Stimulated activated CD8-positive, alpha-beta memory T cell treated with anti-CD3 and anti-CD28 coated beads, Interleukin-15, amount 100 ng/mL, for 4 hours (primary cell): ENCODE data around the gene LSMEM2.
"Not testable (repeated sequence)": the region's sequence is repeated elsewhere in the genome, so short reads cannot be mapped to it uniquely, and the experiment has no call there.

Source experiments
- DNase-seq, 2 donors: peaks; one replicate each; pipeline ENCODE4 v3.0.0-alpha.2; 2020; ENCODE audit warnings: low read depth in 2 of 2

The LSMEM2 gene

DNA sequence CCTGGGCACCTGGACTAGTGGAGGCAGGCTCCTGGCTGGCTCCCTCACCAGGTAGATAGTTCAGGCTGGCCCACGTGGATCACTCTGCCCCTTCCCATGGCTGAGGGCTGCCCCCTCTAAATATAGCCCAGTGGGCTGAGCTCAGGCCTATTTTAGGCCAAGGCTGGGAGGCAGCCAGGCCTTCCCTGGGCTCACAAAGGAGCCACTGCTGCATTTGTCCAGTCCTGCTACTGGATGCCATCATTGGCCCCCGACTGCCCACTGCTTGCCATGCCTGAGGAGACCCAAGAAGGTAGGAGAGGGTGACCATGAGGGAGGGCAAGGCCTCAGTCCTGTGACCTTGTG lies at the start of gene LSMEM2:
TSS of gene LSMEM2 (plus strand) at position 208 of the 345 bp plus-strand sequence. CDS start at position 235, 27 bp downstream.
- DNase-seq = no peak

DNA sequence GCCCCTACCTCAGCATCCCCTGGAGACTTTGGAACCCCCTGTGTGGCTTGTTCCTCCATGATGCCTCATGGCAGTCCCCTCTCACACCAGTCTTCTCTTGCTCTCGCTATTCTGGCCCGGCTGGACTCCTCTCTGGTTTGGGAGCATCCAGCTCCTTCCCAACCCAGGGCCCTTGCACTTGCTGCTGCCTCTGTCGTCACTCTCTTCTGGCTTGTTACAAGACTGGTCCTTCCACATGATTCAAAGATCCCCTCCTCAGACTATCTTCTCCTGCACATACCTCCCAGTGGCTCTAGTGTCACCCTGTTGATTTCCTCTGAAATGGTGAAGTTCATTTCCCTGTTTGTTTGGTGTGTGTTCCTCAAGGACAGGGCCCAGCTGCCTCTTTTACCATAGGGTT lies 49.4 kb upstream of the LSMEM2 start:
- DNase-seq = no peak

DNA sequence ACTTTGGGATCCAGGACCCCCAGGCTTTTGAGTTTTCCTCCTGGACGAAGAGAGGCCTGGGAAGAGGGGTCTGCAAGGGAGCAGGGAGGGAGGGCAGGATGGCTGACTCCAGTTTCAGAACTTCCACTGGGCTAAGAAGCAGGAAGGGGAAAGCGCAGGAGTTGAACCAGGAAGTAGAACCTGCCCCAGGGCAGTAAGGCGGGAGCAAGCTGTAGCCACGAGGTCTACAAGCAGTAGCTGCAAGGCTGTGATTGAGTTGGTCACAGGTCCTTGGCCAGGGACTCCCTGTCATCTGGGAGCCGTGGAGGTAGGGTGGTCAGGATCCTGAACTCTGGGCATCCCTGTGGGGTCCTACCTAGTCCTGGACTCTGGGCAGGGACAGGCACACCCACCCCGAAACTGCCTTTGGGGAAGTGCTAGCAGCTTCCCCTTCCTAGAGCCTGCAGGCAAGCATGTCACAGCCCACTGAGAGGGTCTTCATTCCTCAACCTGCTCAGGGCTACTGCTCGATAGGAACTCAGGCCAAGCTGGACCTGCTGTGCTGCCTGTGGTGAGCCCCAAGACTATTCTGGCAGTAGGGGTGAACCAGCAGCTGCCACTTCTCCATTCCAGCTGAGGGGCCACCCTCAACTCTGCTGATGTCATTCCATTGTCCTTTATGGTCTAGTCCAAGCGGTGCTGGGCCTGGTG lies 48.6 kb upstream of the LSMEM2 start:
- DNase-seq = no peak

DNA sequence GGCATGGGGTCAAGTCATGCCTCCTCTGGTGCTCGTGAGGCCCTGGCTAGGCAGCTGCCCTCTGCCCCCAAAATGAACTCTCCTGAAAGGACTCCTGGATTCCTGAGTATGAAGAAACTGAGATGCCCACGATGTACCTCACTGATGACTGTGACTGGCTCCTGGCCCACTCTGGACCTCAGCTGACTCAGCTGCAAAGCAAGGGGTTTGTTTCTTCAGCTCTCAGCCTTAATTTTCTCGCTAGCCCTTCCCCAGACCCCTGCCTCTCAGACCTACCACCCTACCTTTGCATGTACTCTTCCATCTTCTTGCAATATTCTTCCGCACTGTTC lies 48.1 kb upstream of the LSMEM2 start:
- no peak for DNase-seq

DNA sequence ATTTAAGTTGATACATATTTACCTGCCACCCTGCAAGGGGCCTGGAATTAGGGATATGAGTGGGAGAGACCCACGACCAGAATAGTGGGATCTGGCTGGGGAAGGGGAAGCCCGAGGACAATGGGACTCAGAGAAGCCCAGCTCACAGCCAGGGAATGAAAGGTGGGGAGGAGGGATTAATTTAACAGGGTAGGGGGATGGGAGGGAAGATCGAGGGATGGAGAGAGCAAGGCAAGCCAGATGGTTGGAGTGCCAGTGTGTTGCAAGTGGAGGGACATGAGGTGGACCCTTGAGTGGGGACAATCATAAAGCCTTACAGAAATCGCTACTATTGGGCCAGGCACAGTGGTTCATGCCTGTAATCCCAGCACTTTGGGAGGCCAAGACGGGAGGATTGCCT lies 47.3 kb upstream of the LSMEM2 start:
- DNase-seq = no peak

DNA sequence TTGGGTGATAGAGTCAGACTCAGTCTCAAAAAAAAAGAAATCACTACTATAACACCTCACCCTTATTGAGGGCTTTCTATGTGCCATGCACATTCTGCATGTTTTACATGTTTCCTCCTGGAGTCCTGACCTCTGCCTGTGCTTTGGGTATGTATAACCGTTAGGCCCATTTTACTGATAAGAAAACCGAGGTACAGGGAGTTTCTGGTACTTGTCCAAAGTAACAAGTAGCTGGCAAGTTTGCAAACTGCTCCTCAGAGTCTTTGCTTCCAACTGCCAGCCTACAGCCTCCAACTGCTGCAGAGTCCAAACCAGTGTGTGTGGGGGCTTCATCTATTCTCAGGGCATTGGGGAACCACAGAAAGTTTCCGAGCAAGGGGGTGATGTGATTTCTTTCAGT lies 46.6 kb upstream of the LSMEM2 start:
- DNase-seq = no peak

DNA sequence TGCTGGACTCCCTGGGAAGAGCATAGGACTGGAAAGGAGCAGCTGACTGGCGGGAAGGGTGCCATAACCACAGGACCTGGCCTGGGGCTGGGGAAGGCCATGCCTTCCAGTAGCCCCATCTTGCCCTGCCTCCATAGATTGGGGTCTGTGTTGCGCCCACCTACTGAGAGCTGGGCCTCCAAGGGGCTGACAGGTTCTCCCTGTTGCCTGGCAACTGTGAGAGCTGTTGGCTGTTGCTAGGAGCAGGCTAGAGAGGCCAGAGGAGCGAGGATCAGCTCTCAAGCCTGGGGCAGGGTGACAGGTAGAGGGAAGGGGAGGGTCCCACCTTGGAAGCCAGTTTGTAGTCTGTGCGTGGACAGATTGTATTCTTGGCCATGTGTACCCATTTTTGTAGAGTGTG lies 45.7 kb upstream of the LSMEM2 start:
- DNase-seq = no peak

DNA sequence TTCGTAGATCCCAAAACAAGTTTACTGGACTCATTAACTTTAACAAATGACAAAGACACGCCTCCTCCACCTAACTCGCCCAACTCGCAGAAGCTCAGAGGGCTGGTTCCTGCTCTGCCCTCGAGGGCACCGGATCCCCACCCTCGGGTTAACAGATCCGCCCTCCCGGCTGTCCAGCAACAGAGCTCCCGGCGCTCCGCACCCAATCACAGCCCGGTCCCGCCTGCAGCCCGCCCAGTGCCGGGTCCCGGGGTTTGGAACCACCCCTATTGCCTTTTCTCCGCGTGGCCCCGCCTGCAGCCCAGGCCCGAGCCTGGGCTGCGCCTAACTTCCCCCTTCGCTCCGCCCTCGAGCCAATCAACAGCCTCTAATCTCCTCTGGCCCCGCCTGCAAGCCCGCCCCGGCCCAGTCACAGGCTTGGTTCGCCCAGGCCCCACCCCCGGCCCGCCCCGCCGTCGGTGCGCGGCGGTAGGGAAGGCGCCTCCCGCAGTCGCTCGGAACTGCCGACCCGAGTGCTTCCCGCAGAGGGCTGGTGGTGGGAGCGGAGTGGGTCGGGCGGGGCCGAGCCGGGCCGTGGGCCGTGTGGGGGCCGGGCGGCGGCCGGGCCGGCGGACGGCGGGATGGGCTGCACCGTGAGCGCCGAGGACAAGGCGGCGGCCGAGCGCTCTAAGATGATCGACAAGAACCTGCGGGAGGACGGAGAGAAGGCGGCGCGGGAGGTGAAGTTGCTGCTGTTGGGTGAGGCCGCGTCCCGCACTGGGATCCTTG lies 43.0 kb upstream of the LSMEM2 start, which contains the start of gene GNAI2:
TSS of gene GNAI2 (plus strand) at position 489 of the 768 bp plus-strand sequence. CDS start at position 621, 132 bp downstream.
- peak; percentile 97 to 98 for DNase-seq

DNA sequence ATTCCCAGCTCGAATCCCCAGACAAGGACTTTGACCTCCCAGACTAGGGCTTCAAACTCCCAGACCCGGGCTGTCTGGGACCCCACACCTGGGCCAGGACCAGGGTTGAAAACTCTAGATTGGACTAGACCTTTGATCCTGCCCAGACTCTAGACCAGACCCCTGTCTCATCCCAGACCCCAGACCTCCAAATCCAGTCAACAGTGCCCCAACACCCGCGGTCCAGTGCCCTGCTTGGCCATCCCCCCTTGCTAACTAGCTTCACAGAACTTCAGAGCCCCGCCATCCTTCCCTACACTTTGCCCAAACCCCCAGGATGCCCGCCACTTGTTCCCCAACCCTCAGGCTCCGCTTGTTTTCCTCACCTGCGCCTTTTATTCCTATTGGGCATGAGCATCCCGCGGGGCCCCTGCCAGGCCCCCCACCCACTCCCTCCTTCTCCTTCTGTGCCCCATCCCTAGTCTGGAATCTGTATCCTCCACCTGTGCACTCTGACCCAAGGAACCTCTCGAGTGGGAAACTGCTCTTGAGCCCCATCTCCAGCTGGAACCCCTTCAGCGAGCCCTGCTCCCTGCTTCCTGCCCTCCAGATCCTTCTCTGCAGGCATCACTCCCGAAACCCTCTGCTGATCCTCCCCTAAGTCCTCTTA lies 42.3 kb upstream of the LSMEM2 start:
- no peak for DNase-seq

DNA sequence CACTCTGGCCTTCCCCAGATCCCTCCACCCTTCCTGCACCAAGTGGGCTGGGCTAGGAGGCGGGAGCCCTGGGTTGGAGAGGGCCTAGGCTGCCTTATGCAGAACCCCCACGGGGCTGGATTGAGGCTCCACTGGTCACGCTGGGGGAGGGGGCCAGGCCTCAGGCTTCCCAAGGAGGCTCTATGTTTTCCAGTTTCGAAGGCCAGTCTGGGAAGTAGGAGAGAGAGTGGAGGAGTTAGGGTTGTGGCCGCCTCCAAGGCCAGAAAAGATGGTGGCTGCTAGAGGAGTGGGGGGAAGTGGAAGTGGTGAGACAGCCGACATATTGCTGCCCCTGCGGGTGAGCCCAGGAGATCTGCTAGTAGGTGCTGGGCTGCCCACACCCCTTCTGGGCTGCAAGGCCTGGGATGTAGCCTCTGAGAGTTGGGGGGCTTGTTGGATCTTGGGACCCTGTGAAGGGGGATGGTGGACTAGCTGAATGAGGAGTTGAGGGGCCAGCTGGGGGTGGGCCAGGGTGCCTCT lies 41.7 kb upstream of the LSMEM2 start:
- DNase-seq = no peak

DNA sequence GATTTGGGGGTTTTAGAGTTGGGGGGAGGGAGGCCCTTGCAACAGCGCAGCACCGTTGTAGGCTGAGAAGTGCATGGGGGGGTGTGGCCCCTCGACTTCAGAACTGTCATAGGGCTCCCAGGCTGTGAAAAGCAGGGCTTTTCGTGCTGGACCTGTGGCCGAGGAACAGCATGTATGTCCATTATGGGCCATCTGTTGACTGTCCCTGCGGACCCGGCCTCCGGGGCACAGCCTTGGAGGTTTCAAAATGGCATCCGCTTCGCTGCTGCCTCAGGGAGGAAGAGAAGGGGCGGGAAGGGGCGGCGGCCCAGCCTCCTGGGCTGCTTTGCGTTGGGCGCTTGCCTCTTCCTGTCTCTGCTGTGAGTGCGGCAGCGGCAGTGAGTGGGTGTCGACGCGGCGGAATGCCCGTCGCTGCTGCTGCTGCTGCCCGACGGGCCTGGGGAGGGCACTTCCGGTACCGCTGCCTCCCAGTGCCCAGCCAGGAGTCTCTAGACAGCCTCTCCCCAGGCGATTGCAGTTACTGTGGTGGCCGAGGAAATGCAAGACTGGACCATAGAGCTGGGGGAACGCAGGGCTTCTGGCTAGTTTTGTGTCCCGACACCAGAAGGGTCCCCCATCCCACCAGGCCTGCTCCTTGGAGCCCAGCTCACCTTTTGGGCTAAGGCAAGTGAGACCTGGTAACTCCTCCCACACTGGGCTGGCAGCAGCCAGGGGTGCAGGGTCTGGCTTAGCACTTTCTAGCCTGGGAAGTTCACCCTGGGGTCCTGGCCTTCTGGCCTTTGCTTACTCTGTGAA lies 40.9 kb upstream of the LSMEM2 start:
- DNase-seq = peak; percentile 74

DNA sequence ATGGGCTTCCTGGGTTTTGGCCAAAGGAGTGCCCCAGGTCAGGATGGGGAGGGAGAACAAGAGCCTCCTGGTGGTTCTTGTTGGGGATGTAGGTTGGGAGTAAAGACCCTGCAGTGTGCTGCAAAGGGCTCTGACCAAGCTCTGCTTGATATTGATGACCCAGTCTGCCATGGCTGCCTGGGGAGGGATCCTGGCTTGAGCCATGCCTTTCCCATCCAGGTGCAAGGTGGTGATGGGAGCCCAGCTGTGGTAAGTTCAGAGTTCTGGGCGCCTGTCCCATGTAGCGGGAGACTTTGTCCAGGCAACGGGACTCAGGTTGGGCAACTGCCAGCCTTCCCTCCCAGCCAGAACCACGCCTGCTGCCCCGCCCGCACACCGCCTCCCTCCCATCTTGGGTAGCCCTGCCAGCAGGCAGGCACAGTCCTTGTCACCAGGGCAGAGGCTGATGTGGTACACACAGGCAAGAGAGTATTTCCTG lies 40.3 kb upstream of the LSMEM2 start:
- DNase-seq = no peak

DNA sequence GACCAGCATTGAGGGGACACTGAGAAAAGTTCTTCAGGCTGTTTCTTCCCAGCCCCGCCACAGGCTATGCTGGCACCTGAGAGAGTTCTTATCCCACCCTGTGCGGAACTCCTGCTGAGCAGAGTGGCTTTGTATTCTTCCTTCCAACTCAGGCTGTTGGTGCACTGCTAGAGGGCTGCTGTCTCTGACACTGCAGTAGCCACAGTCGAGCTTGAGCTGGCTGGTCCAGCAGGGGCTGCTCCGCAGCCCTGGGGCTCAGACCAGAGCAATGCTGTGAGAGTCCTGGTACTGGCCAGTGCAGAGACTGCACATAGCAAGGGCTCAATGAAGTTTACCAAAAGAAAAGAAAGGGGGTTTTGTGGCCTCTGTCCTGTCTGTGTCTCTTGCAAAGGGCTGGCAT lies 39.2 kb upstream of the LSMEM2 start:
- no peak for DNase-seq

DNA sequence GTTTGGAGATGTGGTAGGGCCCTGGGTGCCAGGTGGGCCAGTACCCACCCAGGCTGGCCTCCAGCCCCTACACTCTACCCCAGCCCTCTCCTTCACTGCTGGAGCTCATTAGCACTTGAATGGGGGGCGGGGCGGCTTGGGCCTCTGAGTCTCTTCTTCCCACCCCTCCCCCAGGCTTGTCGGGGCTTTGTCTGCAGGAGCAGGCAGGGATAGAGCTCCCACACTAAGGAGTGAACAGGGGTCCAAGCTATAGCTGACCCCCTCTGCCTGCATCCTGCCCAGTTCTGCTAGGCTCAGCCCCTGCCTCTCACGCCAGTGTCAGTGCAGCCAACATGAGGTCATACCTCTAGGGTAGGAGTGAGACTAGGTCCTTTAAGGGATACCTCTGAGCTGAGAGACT lies 37.7 kb upstream of the LSMEM2 start:
- DNase-seq = no peak

DNA sequence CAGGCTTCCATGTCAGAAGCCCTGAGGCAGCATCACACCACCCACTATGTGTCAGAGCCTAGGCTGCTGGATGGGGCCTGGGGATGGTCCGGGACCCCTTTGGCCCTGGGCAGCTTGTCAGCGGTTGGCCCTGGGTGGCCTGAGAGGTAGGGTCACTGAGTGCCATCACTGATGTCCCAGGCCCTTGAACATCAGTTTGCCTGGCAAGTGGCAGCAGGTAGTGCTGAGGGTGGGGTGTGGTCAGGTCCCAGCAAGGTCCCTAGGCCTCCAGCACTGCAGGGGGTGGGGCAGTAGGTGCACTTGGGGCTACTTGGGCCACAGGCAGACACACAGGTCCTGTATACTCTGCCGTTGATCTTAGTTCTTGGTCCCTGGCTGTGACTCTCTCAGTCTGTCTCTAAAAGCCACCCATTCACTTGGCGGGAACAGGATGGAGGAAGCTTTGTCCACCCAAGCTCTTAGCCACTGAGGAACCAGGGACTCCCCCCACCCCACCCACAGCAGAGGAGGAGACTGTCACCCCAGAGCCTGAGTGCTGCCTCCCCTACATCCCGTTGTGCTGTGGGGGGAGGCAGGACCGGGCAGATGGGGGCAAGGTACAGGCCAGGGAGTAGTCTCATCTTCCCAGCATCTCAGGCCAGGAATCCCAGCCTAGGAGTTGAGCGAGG lies 37.0 kb upstream of the LSMEM2 start:
- DNase-seq = no peak

DNA sequence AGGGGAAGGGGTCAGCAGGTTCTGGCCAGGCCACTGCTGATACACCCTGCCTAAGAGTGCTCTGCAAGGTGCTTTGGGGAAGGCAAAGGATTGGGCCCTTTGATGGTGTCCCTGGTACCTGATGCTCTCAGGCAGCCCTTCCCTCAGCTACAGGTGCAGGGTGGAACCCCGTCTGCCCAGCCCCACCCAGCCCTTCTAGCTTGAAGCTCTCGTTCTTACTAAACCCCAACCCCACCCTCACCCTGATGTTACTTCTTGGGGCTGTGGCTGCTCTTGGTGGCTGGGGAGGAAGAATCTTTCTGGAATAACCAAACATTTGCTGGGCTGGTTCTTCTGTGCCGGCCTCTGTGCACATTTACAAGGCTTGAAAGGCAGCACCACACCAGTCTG lies 36.5 kb upstream of the LSMEM2 start:
- no peak for DNase-seq

DNA sequence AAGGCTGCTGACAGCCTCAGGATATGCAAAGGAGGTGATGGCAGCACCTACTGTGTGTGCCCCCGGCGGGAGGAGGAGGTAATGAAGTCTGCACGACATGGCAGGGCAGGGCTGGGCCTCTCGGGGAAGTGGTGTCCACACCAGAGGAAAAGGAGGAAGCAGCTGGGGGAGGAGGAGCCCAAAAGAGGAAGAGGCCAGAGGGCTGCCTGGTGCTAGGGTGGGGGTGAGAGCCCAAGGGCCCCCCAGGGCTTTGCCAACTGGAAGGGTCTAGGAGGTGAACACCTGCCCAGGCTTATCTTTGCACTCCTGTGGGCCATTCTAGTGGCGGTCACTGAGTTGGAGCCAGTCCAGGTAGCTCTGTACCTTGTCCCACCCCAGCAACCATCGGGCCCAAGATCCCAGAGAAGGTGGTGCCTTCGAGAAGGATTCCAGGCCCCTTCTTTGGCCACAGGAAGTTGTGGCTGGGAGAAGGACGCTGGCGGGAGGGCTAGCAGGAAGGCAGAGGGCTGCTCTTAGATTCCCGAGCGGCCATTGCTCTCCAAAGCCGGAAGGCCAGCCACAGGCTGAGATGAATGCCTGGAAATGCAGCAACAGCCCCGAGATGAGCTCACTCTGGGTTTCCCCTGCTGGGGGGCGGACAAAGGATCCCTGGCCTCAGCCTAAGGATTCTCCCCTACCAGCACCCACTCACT lies 35.9 kb upstream of the LSMEM2 start:
- DNase-seq = no peak

DNA sequence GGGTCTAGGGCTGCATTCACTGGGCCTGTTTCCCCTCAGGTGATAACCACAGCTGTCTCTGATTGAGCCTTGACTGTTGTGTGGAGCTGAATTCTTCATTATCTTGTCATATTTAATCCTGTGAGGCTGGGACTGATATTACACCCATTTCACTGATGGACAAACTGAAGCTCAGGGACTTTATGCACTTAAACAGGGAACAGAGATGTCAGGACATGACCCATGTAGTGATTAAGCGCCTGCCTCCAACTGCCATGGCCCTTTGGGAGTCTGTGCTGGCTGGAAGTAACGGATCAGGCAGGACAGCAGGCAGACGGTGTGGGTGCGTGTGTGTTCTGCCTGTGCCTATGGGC lies 35.4 kb upstream of the LSMEM2 start:
- no peak for DNase-seq

DNA sequence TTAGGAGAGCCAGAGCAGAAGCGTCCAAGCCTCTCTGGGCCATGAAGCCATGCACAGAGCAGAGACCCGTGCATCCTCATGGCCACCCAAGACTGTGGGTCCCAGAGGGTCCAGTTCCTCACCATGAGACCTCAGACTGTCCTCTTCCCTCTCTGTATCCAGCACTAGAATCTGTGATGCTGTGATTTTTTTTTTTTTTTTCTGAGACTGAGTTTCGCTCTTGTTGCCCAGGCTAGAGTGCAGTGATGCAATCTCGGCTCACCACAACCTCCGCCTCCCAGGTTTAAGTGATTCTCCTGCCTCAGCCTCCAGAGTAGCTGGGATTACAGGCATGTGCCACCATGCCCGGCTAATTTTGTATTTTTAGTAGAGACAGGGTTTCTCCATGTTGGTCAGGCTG lies 34.1 kb upstream of the LSMEM2 start:
- not testable (repeated sequence) for DNase-seq

DNA sequence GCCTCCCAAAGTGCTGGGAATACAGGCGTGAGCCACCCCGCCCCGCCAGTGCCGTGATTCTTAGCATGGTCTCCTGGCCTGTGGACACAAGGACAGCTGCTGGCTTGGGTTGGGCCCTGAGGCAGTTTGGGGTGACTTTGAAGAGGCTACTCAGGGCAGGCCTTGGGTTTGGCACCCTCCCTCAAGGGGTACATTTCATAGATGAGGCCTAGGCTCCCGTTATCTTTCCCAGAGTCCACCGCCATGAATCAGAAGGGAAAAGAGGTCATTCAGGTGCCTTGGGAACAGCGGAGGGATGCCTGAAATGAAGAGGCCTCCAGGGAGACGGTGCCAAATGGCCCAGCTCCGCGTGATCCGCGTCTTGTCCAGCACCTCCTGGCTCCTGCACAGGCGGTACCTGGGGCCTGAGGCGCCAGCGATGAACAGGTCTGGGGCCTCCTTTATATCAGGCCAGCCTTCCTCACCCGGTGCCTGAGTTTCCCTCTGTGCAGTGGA lies 33.6 kb upstream of the LSMEM2 start:
- DNase-seq = no peak
